GM19099 (cell line): Measurements from ENCODE around the gene CHST3.

Experiments
- POLR2A ChIP-seq: IDR thresholded peaks from 3 replicates; pipeline ENCODE4 v1.6.1; 2011; ENCODE audit warnings: low read depth; ENCODE audit not compliant: insufficient read length; ENCODE audit errors: extremely low read depth

CHST3 gene

DNA sequence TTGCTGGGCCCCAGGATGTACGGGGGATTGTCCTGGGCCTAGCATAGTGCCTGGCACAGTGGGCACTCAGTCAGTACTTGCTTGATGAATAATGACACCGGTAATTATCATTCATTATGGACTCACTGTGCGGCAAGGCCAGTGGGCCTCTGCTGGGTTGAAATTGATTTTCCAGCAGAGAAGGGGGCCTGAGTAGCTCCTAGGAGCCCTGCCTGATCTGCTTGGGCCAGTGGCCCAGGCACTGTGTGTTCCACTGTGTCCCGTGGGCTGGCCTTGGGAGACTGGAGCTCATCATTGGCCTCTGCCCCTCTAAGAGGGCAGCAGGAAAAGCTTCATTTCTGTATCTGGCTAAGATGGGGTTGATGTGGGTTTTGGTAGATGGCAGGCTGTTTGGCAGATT is 1.4 kb downstream of the CHST3 start:
- no peak for TF ChIP-seq POLR2A

DNA sequence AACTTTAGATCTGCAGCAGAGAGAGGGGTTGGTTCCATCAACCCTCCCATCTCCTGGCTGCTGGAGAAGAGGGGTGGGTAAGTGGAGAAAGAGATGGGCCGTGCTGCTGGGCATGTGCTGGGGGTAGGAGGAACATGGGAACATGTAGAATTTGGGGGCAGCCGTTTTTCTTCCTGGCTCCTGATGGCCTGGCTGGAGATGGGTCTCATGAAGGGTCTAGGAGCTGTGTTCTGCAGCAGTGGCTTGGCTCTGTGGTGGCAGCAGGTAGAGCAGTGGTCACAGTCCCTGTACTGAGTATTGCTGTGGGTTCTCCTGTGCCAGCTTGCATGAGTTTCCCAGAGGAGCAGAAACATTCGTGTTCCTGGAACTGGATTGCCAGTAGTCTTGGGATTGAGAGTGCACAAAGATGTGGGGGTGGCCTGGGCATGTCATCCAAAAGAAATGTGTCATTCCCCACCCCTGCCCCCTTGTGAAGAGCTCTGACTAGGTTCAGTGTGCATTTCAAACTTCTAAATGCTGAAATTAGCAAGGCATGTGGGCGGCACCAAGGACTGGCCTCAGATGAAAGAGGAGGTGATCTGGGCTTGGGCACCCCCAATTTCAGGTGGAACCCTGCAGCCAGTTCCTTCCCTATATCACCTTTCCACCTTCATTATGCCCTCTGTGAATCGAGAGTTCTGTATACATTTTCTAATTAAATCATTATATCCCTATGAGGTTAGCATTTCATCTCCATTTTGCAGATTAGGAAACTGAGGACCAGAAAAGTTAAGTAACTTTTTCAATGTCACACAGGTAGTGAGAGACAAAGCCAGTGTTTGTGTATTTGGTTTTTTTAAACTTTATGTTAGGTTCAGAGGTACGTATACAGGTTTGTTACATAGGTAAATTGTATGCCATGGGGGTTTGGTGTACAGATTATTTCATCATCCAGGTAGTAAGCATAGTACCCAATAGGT is 2.1 kb downstream of the CHST3 start:
- TF ChIP-seq POLR2A, result no peak

DNA sequence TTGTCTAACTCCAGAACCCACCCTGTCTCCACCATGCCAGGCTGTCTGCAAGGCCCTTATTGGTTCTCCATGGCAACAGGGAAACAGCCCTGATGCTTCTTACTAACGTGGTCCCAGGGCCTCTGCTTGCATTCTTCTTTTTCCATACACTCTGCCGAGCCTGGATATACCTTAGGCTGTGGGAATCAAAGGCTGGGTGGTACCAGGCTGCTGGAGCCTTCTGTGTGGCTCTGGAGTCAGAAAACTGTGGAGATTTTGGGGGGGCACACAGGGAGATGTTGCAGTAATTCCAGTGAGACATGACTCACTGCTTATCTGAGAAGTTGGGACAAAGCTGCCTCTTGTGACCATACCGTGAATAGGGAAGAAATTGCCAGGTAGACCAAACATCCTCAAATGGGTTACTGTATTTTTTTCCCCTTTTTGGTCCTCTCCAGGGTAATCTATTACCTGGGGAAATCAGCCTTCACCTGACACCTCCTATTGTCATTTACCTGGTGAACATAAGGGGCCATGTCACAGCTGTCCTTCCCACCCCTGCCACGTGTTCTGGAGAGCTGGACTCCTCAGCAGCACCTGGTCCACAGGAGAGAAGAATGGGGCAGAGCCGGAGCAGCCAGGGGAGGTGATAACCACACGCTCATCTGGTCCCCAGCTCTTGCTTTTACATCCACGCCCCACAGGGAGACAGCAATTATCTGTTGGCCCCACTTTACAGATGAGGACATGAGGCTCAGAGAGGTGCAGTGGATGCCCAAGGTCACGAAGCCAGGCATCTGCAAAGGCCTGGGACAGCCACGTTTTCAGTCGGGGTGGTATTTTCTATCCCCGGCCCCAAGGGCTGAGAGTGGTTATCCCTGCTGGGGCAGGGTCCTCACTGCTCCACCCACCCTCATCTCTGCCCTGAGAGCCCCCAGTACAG is 4.6 kb downstream of the CHST3 start:
- no peak for TF ChIP-seq POLR2A

DNA sequence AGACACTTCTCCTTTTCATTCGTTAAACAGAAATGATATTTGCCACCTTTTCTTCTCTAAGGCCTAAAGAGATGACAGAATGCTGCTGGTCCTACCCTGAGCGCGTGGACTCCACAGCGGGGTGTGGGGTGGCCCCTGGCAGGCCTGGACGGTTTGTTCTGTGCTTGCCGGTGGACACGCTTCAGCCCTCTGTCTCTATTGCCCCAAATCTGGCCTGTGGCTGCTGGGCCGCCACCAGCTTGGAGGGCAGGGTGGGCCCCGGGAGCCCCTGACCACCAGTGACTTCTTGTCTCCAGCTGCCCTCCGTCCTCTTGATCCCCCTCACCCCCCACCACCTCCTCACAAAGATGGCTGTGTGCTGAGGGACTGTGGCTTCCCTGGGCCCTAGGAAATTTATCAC is 5.7 kb downstream of the CHST3 start:
- no peak for TF ChIP-seq POLR2A

DNA sequence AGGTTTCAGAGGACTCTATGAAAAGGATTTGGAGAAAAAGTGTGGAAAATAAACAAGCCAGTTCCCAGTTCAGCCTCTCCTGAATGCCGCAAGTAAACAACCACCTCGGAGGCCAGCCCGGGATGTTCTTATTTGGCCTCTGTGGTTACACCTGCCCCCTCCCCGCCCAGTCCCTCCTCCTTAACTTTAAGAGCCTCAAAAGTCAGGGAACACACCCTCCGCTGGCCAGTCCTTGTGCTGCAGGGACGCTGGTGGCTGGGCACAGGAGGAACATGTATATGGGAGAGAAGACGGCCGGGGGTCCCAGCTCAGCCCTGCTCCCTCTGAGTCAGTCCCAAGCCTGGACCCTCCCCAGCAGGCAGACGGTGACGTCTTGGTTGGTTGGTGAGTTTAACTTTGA is 6.1 kb downstream of the CHST3 start:
- TF ChIP-seq POLR2A, result no peak

DNA sequence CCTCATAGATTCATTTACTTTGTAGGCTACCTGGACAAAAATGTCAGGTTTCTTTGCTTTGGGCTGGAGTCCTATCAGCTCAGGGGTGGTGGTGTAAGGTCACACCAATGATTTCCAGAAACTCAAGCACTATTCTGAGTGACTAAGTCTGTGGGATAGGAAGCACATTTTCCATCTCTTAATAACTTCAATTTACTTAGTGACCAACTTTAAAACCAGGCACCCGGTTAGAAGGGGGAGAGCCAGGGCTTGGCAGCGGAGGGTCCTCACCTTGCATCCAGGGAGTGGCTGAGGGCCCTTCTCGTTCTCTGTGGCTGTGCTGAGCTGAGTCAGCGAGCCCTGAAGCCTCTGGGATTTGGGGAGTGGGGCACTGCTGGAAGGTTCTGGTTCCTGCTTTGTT is 6.7 kb downstream of the CHST3 start:
- no peak for TF ChIP-seq POLR2A

DNA sequence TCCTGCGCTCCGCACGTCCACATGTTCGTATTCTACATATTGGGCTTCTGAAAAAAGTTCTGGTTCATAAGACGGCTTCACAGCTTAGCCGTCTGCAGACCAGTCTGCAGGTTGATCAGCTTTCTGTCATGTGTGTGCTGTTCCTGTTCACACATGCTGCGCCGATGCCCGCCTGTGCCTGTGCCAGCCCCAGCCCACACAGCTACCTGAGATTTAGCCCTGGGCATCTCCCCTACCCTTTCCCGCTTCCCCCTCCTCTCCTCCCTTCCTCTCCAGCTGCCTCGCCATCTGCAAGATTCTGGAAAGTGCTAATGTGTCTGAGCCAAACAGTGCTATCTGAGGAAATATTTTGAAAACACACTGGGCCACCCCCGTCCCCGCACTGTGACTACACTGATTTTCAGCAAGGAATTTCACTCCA is 7.1 kb downstream of the CHST3 start:
- TF ChIP-seq POLR2A, result no peak

DNA sequence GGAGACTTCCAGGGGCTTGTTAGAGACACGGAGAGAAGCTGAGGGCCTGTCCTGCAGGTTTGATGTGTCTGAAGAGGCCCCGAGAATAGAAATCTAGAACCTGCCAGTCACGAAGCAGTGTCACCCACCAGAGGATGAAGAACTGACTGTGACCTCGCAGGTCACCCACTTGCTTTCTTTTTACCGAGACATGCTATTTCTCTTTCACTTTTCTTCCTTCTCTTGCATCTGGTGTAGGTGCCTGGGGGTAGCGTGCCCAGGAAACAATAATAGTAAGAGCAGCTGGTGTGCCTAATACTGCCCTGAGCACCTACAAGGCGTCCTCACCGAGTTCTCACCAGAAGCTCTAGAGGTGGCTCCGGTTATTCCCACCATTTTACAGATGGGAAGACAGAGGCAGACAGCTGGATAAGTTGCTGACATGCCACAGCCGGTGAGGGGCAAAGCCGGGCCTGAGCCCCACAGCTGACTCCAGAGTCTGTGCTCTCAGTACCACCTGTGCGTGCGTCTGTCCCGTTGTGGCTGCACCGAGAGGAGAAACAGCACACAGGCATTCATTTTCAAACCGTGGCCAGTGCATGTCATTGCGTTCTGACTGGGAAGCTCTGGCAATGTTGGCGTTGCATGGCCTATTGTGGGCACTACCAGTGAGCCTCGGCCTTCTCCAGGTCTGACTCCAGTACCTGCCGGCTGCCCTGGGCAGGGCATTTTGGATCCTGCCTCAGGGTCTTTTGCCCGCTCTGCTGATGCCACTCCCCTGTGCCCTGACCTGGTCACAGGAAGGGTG is 7.8 kb downstream of the CHST3 start:
- no peak for TF ChIP-seq POLR2A

DNA sequence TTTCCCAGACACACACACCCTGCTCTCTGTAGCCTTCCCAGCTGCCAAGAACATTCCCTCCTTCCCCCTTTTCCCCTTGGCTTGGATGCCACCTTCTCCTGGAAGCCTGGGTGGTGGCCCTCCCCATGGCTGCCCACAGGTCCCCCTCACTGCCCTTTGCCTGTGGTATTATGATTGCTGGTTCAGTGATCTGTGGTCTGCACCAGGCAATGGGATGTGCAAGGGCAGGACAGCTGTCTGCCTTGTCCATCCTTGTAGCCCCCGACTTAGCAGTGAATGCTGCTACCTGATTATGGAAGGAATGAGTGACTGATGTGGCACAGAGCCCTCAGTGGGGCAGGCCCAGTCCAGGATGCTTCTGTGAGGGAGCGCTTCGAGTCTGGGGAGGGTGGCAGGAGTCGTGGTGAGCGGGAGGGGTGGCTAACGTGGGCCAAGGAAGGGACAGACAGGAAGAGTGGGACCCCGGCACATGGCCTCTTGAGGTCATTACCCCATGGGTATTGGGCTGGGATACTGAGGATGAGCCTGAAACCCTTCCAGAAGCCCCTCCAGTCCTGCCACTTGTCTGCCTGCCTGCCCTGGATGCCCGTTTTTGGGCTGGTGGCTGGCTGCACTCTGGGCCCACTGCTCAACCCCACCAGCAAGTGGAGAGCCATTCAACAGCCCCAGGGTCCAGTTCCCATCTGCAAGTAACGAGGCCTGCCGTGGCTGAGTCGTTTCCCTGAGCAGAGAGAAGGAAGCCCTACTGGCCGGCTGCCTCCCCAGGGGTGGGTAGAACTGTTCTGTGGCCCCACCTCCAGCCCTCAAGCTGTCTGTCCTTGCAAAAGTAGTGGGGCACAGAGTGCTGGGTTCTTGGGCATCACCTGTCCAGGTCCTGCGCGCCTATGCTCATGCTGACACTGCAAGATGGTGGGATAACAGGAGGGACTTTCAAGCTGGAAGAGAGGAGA is 8.8 kb downstream of the CHST3 start:
- TF ChIP-seq POLR2A, result no peak

DNA sequence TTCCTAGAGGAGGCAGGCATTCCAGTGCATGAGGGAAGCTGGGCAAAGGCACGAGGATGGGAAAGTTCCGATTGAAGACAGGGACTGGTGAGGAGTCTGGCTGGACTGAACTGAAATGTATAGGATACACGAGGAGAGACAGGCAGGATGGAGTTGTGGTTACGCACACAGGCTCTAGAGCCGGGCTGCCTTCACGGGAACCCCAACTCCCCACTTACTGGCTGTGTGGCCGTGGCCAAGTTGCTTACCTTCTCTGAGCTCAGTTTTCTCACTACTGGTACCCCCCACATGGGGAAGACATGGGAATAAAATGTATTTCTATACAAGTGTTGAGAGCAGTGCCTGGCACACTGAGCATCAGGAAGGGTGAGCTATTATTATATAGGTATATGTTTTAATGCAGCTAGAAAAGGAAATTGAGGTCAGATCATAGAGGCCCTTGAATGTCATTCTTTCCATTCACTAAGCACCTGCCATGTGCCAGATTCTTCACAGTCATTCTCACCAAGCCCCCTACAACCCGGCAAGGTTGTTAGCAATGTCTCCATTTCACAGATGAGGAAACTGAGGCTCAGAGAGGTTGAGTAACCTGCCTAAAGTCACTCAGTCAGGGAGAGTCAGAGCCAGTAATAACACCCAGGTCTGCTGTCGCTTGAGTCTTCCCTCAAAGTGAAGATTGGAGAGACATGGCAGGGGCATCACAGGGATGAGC is 9.7 kb downstream of the CHST3 start:
- no peak for TF ChIP-seq POLR2A

DNA sequence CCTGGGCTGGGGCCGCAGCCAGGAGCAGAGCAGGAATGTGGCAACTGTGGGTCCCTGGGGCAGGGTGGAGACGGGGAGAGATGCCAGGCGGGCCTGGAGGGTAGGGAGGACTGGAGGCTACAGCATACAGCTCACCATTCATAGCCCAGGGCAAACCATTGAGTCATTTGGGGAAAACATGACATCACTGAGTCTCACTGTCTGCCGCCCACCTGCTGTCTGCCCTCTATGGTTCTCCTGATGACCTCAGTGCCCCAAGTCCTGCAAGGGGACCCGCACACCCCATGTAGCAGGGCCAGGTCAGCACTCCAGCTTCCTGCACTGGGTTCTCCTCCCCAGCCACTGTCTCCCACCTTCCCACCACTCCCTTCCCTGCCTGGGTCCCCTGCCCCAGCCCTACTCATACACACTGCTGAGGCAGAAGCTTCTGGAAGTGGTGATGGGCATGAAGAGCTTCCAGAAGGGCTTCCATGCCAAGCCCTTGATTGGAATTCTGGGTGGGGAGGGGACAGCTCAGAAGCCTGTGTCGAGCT is 10.4 kb downstream of the CHST3 start:
- TF ChIP-seq POLR2A, result no peak

DNA sequence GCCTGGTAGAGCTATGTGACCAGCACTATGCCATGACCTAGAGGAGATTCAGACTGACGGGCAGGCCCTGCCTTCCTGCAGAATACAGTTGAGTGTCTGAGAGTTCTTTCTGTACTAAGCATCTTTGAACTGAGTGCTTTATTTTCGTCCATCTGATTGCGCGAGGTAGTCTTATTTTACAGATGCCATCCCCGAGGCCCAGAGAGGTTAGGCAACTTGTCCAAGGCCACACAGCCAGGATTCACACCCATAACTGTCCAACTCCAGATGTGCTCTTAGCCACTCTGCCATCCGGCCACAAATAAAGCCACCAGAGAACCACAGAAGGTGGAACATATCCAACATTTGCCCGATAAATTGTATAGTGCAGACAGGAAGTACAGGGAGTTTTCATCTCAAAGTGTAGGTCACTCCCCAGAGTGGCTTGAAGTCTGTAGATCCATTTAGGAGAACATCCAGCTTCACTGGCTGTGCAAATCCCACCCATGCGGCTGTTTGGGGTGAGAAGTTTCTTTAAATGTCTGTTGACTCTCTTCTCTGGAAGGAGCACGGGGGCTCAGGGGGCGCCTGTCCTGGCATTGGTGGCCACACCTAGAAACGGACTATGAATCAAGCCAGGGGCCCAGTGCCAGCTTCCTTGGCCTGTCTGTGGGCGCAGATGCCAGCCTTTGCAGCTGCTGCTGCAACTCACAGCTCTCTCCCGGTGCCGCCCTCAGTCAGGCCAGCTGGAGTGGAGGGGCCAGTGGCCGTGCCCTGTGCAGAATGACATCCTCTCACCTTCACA is 11.1 kb downstream of the CHST3 start:
- no peak for TF ChIP-seq POLR2A
